Psoas muscle (tissue), 8 donors: ENCODE measurements around the gene IL17REL. TPM values are rescaled to one million over a fixed set of nuclear protein-coding genes. Genes with fewer than 3 reads are reported as not detected.

Experiments used
- ATAC-seq, 4 donors: fragments of 200-7000 bp; cut with Tn5 transposase; one replicate each; pipeline ENCODE4 v1.9.1; 2020; ENCODE audit warnings: moderate library complexity in 3 of 4, mild to moderate bottlenecking in 2 of 4
- DNase-seq, 2 donors: peaks; one replicate each; pipeline ENCODE4 v3.0.0-alpha.2; 2020
- H3K27ac ChIP-seq: fragments of 200-600 bp; one replicate; pipeline ENCODE4 v1.8.0; 2022
- H3K27me3 ChIP-seq, 3 donors: fragments of 200-600 bp in 1 of 3; one replicate each; pipeline versions ENCODE4 v1.6.1 to v1.8.0; 2013 to 2022; ENCODE audit warnings: low read length in 2 of 3, mild to moderate bottlenecking in 2 of 3, moderate library complexity in 1 of 3; ENCODE audit not compliant: insufficient read depth in 3 of 3
- H3K36me3 ChIP-seq, 2 donors: fragments of 200-600 bp in 1 of 2; one replicate each; pipeline versions ENCODE4 v1.6.1 to v1.8.0; 2013 to 2022; ENCODE audit warnings: low read depth in 1 of 2, mild to moderate bottlenecking in 1 of 2, moderate library complexity in 1 of 2; ENCODE audit not compliant: insufficient read depth in 1 of 2
- H3K4me1 ChIP-seq: fragments of 200-600 bp; one replicate; pipeline ENCODE4 v1.8.0; 2022
- H3K4me3 ChIP-seq: fragments of 200-600 bp; one replicate; pipeline ENCODE4 v1.8.0; 2022; ENCODE audit warnings: mild to moderate bottlenecking
- H3K9me3 ChIP-seq: fragments of 200-600 bp; one replicate; pipeline ENCODE4 v1.8.0; 2022
- WGBS, 3 donors: extraction: QIAGEN DNeasy Blood & Tissue Kit; methylation state at CpG; one replicate each; pipeline versions ENCODE4 v1.1.6 to v1.1.7; 2013; 5-methylcytosine and 5-hydroxymethylcytosine counted together
- intact Hi-C, 2 donors: fragments of 100-400 bp; cut with DNase I; formaldehyde crosslinking; loops; one replicate each; pipeline versions ENCODE4 v1.11.0 to v1.14.2; 2022
- polyA plus RNA-seq, 3 donors: library from polyadenylated mRNA; stranded (reverse); fragments of 200-250 nt; gene quantifications; one replicate each; pipeline ENCODE4 v1.2.3, GENCODE V29; 2013
- total RNA-seq, 4 donors: library from RNA; stranded (reverse); fragmentation: NEBNext Ultra II Directional in 2 of 4; extraction: Animal tissue kit (Norgen Biotek cat#: 25700) in 2 of 4; gene quantifications; one replicate each; pipeline versions ENCODE4 v1.2.1 to v1.2.4, GENCODE V29; 2021 to 2023
- TF ChIP-seq, protein P1 (sequence below): fragments of 200-600 bp; IDR thresholded peaks from one replicate; pipeline ENCODE4 v1.8.0; 2022; ENCODE audit warnings: antibody characterized with exemption
- donor health status: healthy with polysubstance abuse.
- donor health status: DM: no; HTN: no; CAD: no; lungs with moderate emphysema.
- donor health status: Bipolar disorder and iron deficiency.
- donor health status: healthy.
- donor health status: DM: yes; HTN: yes; CAD: no.
- donor health status: DM: no; HTN: no; CAD: no.
- donor health status: DM: no; HTN: no; CAD: no.
- donor health status: DM: yes; HTN: yes; CAD: no.

IL17REL gene
- total and polyA plus RNA-seq, 7 donors: not detected

DNA sequence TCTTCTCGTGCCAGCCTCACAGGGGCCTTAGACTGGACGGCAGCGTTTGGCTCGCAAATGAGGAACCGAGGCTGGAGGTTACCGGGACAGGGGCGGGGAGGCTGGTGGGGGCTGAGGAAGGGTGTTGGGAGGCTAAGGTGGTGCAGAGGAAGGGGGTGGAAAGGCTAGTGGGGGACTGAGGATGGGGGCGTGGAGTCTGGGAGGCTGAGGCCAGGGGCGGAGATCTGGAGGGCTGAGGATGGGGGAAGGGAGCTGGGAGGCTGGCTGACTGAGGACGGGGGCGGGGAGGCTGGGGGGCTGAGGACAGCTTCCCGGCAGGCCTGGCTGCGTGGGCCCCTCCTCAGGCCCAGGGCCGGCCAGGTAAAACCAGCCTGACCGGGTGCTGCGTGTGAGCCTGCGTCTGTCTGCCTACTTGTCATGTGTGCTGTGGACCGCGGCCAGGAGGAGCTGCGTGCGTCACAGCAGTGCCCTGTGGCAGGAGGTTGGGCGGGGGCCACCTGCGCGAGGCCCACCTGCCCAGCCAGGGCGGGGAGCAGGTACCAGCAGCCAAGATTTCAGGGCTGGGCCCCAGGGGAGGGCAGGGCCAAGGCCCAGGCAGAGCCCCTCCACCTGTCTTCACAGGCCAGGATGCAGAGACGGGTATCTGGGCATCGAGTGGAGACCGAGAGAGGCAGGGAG lies 61.4 kb downstream of the IL17REL start:
- WGBS, 3 donors: 87 to 95% (median 91%) methylated on average over 24 to 28 of the region's 28 CpGs
- no peak overlapping the region for H3K27ac ChIP-seq
- ATAC-seq (no peak), DNase-seq (no peak)
- peaks cover 33% of the 10 kb centered on the region for H3K4me1 ChIP-seq
- no peaks in the 10 kb centered on the region for H3K9me3 ChIP-seq
- intact Hi-C loops: no loop called here
- H3K27me3 ChIP-seq: no peaks in the 10 kb centered on the region
- H3K36me3 ChIP-seq: no peaks in the 10 kb centered on the region
- no peak overlapping the region for H3K4me3 ChIP-seq
- TF ChIP-seq, protein P1, sequence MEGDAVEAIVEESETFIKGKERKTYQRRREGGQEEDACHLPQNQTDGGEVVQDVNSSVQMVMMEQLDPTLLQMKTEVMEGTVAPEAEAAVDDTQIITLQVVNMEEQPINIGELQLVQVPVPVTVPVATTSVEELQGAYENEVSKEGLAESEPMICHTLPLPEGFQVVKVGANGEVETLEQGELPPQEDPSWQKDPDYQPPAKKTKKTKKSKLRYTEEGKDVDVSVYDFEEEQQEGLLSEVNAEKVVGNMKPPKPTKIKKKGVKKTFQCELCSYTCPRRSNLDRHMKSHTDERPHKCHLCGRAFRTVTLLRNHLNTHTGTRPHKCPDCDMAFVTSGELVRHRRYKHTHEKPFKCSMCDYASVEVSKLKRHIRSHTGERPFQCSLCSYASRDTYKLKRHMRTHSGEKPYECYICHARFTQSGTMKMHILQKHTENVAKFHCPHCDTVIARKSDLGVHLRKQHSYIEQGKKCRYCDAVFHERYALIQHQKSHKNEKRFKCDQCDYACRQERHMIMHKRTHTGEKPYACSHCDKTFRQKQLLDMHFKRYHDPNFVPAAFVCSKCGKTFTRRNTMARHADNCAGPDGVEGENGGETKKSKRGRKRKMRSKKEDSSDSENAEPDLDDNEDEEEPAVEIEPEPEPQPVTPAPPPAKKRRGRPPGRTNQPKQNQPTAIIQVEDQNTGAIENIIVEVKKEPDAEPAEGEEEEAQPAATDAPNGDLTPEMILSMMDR: no peak

DNA sequence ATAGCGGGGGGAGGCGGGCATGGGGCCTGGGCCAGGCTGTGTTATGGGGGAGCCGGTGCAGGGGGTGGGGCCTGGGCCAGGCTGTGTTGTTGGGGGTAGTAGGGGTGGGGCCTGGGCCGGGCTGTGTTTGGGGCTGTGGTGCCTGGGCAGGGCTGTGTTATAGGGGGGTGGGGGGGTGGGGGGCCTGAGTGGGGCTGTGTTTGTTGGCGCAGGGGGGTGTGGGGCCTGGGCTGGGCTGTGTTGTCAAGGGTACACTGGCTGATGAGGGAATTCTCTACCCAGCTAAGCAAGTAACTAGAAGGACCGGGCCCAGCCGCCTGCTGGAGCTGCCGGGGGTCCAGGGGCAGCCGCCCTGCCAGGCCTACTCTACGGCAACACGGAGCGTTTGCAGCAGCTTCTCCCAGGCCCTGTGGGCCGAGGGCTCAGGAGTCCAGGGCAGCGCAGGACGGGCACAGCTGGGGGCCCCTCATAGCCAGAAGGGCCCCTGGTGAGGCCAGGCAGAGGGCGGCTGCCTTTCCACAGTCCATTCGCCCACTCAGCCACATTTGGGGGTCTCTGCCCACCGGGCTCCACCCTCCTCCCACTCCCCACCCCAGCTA lies 62.1 kb downstream of the IL17REL start:
- DNase-seq (no peak), ATAC-seq (no peak)
- H3K36me3 ChIP-seq: no peaks in the 10 kb centered on the region
- no peak overlapping the region for H3K27ac ChIP-seq
- TF ChIP-seq, protein P1: no peak
- no peaks in the 10 kb centered on the region for H3K27me3 ChIP-seq
- H3K4me1 ChIP-seq: peaks cover 27% of the 10 kb centered on the region
- WGBS, 3 donors: 82 to 93% (median 91%) methylated on average over 12 to 18 of the region's 18 CpGs
- no peaks in the 10 kb centered on the region for H3K9me3 ChIP-seq
- no peak overlapping the region for H3K4me3 ChIP-seq
- intact Hi-C loops: no loop called here

DNA sequence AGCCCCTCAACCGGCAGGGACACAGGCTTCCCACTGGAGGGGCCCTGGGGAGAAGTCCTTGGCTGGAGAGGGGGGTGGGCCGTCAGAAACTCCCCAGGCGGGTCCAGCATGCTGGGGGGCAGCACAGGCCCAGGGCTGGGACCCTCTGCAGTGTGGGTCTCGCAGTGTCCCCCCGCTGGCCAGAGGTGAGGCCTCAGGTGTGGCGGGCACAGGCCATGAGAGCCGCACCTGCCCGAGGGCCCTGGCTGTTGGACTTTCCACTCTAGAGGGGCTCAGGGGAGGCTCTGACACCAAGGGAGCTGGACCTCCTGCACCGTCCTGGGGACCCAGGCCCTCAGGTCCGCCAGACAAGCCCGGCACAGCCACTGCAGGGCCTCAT lies 62.7 kb downstream of the IL17REL start:
- TF ChIP-seq, protein P1: no peak
- ATAC-seq (no peak), DNase-seq (no peak)
- H3K4me1 ChIP-seq: peaks cover 21% of the 10 kb centered on the region
- WGBS, 3 donors: 83 to 94% (median 94%) methylated on average over 6 to 11 of the region's 11 CpGs
- H3K27ac ChIP-seq: no peak overlapping the region
- H3K27me3 ChIP-seq: no peaks in the 10 kb centered on the region
- no peaks in the 10 kb centered on the region for H3K36me3 ChIP-seq
- no peak overlapping the region for H3K4me3 ChIP-seq
- no peaks in the 10 kb centered on the region for H3K9me3 ChIP-seq
- intact Hi-C loops: no loop called here

DNA sequence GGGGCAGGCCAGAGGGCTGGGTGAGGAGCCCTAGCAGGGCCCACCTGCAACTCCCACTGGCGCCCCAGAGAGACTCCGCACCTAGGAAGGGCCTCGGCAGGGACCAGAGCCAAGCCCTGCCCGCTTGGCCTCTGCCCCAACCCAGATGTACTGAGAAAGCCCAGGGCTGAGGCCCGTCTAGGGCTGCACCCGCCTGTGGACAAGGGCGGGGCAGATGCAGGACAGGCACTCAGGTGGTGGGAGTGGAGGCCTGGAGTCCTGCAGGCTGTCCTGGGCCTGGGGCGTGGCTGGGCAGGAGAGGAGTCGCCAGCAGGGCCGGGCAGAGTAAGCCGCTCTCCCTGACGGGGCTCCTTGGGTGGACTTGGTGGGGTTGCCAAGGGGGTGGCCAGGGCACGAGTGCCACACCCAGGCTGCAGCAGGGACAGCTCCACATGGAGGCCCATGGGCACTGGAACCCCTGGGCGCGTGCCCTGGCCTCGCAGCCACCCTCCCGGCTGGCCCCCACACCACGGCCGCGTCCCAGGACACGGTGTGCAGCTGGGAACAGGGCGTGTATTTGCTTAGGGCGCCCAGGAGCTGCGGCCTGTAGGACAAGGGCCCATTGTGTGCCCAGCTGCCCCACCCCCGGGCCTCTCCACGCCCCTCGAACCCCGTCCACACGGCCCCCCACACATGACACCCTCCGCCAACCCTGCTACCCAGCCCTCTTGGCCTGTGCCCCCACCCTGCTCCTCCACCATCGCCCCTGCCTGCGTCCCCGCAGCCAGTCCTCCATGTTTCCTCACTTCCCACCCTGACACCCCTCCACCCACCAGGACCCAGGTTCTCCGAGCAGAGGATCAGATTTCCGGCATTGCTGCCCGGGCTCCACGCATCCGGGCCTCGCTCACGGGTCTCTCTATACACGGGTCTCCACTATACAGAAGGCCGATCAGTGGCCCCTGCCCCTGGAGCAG lies 63.3 kb downstream of the IL17REL start:
- Histone ChIP-seq H3K36me3 (no peaks in the 10 kb centered on the region), H3K4me3 (no peak overlapping the region), H3K4me1 (peaks cover 16% of the 10 kb centered on the region), H3K9me3 (no peaks in the 10 kb centered on the region), H3K27me3 (no peaks in the 10 kb centered on the region), H3K27ac (no peak overlapping the region)
- intact Hi-C loops: no loop called here
- DNase-seq: no peak
- TF ChIP-seq, protein P1: no peak
- 78 to 88% (median 79%) methylated on average over 39 to 42 of the region's 42 CpGs for WGBS, 3 donors
- peak in 1 of 4 donors; percentile 6 for ATAC-seq
